ACHN (cell line): ENCODE results near the gene GLCCI1.
A peak's percentile ranks its signal among the peaks of the same experiment; 100 is the strongest.
"Not testable (repeated sequence)": the region's sequence is repeated elsewhere in the genome, so short reads cannot be mapped to it uniquely, and the experiment has no call there.

ENCODE experiments used
- DNase-seq: peaks from one replicate; pipeline ENCODE4 v3.0.0-alpha.2; 2015
- in situ Hi-C: cut with HindIII; loops from 2 replicates; pipeline ENCODE4 v1.10.0; 2017; ENCODE audit warnings: low sequenced_read_pairs, low pct_ligation_motif_present, low pct_unique_long_range_greater_than_20kb

The GLCCI1 gene

GRCh38 chr7:8065356-8065813 is 96.8 kb downstream of the GLCCI1 start:
- in situ Hi-C loops: no loop called here
- DNase-seq: no peak

GRCh38 chr7:8068892-8069686 is 100.5 kb downstream of the GLCCI1 start:
- in situ Hi-C loops: no loop called here
- no peak for DNase-seq

- no peak for DNase-seq
- in situ Hi-C loops: no loop called here
Measured at GRCh38 chr7:8070451-8071180, 102.0 kb downstream of the GLCCI1 start.

GRCh38 chr7:8078418-8078817 is 109.8 kb downstream of the GLCCI1 start:
- in situ Hi-C loops: no loop called here
- no peak for DNase-seq

- in situ Hi-C loops: no loop called here
- DNase-seq: no peak
Measured at GRCh38 chr7:8082762-8083161, 114.2 kb downstream of the GLCCI1 start.

- DNase-seq: no peak
- in situ Hi-C loops: no loop called here
Measured at GRCh38 chr7:8084836-8085235, 116.2 kb downstream of the GLCCI1 start.

- in situ Hi-C loops: no loop called here
Measured at GRCh38 chr7:8085420-8085819, 116.8 kb downstream of the GLCCI1 start.

GRCh38 chr7:8086239-8086638 is 117.6 kb downstream of the GLCCI1 start:
- DNase-seq: no peak
- in situ Hi-C loops: no loop called here

More at GRCh38 chr7:8085420-8085819, 116.8 kb downstream of the GLCCI1 start:
- DNase-seq: no peak

- in situ Hi-C loops: no loop called here
Measured at GRCh38 chr7:8089036-8089780, 120.6 kb downstream of the GLCCI1 start.

GRCh38 chr7:8092140-8092539 is 123.5 kb downstream of the GLCCI1 start:
- in situ Hi-C loops: no loop called here
- DNase-seq: no peak

More at GRCh38 chr7:8089036-8089780, 120.6 kb downstream of the GLCCI1 start:
- no peak for DNase-seq

GRCh38 chr7:8094164-8095140 is 125.9 kb downstream of the GLCCI1 start:
- in situ Hi-C loops: no loop called here
- no peak for DNase-seq

GRCh38 chr7:8101292-8101691 is 132.7 kb downstream of the GLCCI1 start:
- in situ Hi-C loops, DNase-seq: not testable (repeated sequence)

- no peak for DNase-seq
- in situ Hi-C loops: no loop called here
Measured at GRCh38 chr7:8103282-8103681, 134.7 kb downstream of the GLCCI1 start.

- in situ Hi-C loops: no loop called here
- no peak for DNase-seq
Measured at GRCh38 chr7:8105449-8106095, 137.0 kb downstream of the GLCCI1 start.

- peak; percentile 65 for DNase-seq
- in situ Hi-C loops: no loop called here
Measured at GRCh38 chr7:8109196-8110022, 140.8 kb downstream of the GLCCI1 start.

GRCh38 chr7:8111282-8111960 is 142.8 kb downstream of the GLCCI1 start:
- in situ Hi-C loops: no loop called here
- DNase-seq: no peak
